ENCODE data around the gene CFTR. TPM values are rescaled to one million over a fixed set of nuclear protein-coding genes. Genes with fewer than 3 reads are reported as not detected.

The CFTR gene
- total RNA-seq (2022; extraction: Qiagen RNA extraction): 0.02 to 0.09 TPM (median 0.06 TPM) in 3 of 5 replicates, not detected in the others

GRCh38 chr7:117479225-117480054 lies at the start of gene CFTR:
Gene CFTR, plus strand, starts transcription at chr7:117480025. Its CDS starts 70 bp downstream, at chr7:117480095.

Other genes with a start within 250 kb of the CFTR start
- 0.04 TPM in 1 of 5 replicates, not detected in the others for gene WNT2, start 157.0 kb upstream of the CFTR start, total RNA-seq (2022; extraction: Qiagen RNA extraction)
- not detected in 5 replicates for gene ASZ1, start 52.5 kb upstream of the CFTR start, total RNA-seq (2022; extraction: Qiagen RNA extraction)

All from A549 treated with CORT108297 at 1 μM for 4 hours (cell line).